Posterior cingulate gyrus (tissue), 11 donors: ENCODE measurements around the gene PDIA6.
A peak's percentile ranks its signal among the peaks of the same experiment; 100 is the strongest.

ENCODE experiments used
- DNase-seq, 10 donors: peaks; one replicate each; pipeline versions ENCODE4 v3.0.0 to v3.0.0-alpha.2; 2020 to 2021; ENCODE audit warnings: mixed read lengths in 3 of 10
- intact Hi-C: fragments of 100-400 bp; cut with DNase I; formaldehyde crosslinking; loops from one replicate; pipeline ENCODE4 v1.15.1; 2023

PDIA6 gene

GRCh38 chr2:10812362-10813162, at the start of gene PDIA6:
PDIA6 (minus strand) TSS chr2:10812785; CDS start chr2:10812696, 89 bp downstream.
- DNase-seq, result peak; percentile 93 to 99 (median 96)
- intact Hi-C loops, result no loop called here

- DNase-seq, result no peak
Measured at GRCh38 chr2:10862330-10862729, 49.7 kb upstream of the PDIA6 start.

GRCh38 chr2:10861765-10862164, 49.2 kb upstream of the PDIA6 start:
- intact Hi-C loops, result no loop called here
- no peak for DNase-seq

More at GRCh38 chr2:10862330-10862729, 49.7 kb upstream of the PDIA6 start:
- intact Hi-C loops, result no loop called here

- intact Hi-C loops, result no loop called here
- DNase-seq, result no peak
Measured at GRCh38 chr2:10860814-10861325, 48.3 kb upstream of the PDIA6 start.

GRCh38 chr2:10860081-10860813, 47.7 kb upstream of the PDIA6 start:
- intact Hi-C loops, result no loop called here
- DNase-seq, result no peak

GRCh38 chr2:10859278-10859677, 46.7 kb upstream of the PDIA6 start:
- intact Hi-C loops, result no loop called here
- DNase-seq, result no peak

- intact Hi-C loops, result no loop called here
- no peak for DNase-seq
Measured at GRCh38 chr2:10848541-10848940, 36.0 kb upstream of the PDIA6 start.

GRCh38 chr2:10847008-10847407, 34.4 kb upstream of the PDIA6 start:
- peak in 1 of 10 donors; percentile 86 for DNase-seq
- intact Hi-C loops, result no loop called here

GRCh38 chr2:10846110-10846861, 33.7 kb upstream of the PDIA6 start:
- intact Hi-C loops, result no loop called here
- no peak for DNase-seq

- intact Hi-C loops, result no loop called here
- no peak for DNase-seq
Measured at GRCh38 chr2:10845640-10846039, 33.1 kb upstream of the PDIA6 start.

GRCh38 chr2:10844097-10844496, 31.5 kb upstream of the PDIA6 start:
- peak in 2 of 10 donors; percentile 72 to 81 for DNase-seq

GRCh38 chr2:10842506-10842905, 29.9 kb upstream of the PDIA6 start:
- DNase-seq, result no peak

More at GRCh38 chr2:10844097-10844496, 31.5 kb upstream of the PDIA6 start:
- intact Hi-C loops, result no loop called here

GRCh38 chr2:10841547-10842219, 29.1 kb upstream of the PDIA6 start:
- intact Hi-C loops, result no loop called here
- no peak for DNase-seq

More at GRCh38 chr2:10842506-10842905, 29.9 kb upstream of the PDIA6 start:
- intact Hi-C loops, result no loop called here

- no peak for DNase-seq
- intact Hi-C loops, result loop anchor here (5.0 kb wide), 2 partner anchors 72 to 147 kb away; partner anchors contain the start of gene KCNF1
Measured at GRCh38 chr2:10839813-10840212, 27.2 kb upstream of the PDIA6 start.

- no peak for DNase-seq
- intact Hi-C loops, result loop anchor here (5.0 kb wide), 2 partner anchors 74 to 149 kb away; partner anchors contain the start of gene KCNF1
Measured at GRCh38 chr2:10838734-10839133, 26.1 kb upstream of the PDIA6 start.

GRCh38 chr2:10837298-10838266, 25.0 kb upstream of the PDIA6 start:
- intact Hi-C loops, result loop anchor here (5.0 kb wide), 2 partner anchors 75 to 150 kb away; partner anchors contain the start of gene KCNF1
- DNase-seq, result no peak

- intact Hi-C loops, result loop anchor here (5.0 kb wide), 2 partner anchors 77 to 152 kb away; partner anchors contain the start of gene KCNF1
- peak; percentile 56 to 97 (median 78) for DNase-seq
Measured at GRCh38 chr2:10835052-10835970, 22.7 kb upstream of the PDIA6 start.
